ENCODE measurements around the gene ATP8A1. TPM values are rescaled to one million over a fixed set of nuclear protein-coding genes. Genes with fewer than 3 reads are reported as not detected.
"Not testable (repeated sequence)": the region's sequence is repeated elsewhere in the genome, so short reads cannot be mapped to it uniquely, and the experiment has no call there.

ATP8A1 gene
- total and polyA plus RNA-seq, 2 of the 8 experiments (the other 6 are each of a cell fraction or from before 2014, with no cell fraction given) = 3.7 to 14.9 TPM

- H2BK20ac ChIP-seq (ENCODE audit: low read length); H3K4me1 ChIP-seq (replicated peaks in 1 of 4; ENCODE audit: control insufficient read depth in 3 of 4, insufficient read depth in 4 of 4, low read length in 3 of 4); H3K79me1 ChIP-seq (ENCODE audit: low read depth, low read length); H4K8ac ChIP-seq (ENCODE audit: extremely low read depth, insufficient read depth, low read length); DNase-seq (ENCODE audit: low read depth in 1 of 2, low spot score in 2 of 2); H2AFZ ChIP-seq (ENCODE audit: low read length); H3K56ac ChIP-seq (replicated peaks; ENCODE audit: insufficient read length, low read depth, low read length); H4K5ac ChIP-seq (ENCODE audit: insufficient read length, low read depth, low read length); H3K36me3 ChIP-seq (ENCODE audit: control insufficient read depth in 2 of 4, insufficient read depth in 4 of 4, low read length in 3 of 4); POLR2A ChIA-PET (ENCODE audit: partially characterized antibody); H4K20me1 ChIP-seq (replicated peaks in 1 of 2; ENCODE audit: control insufficient read depth in 1 of 2, insufficient read depth in 2 of 2, low read length in 2 of 2); H2AK5ac ChIP-seq (ENCODE audit: low read depth, low read length); H2BK120ac ChIP-seq (replicated peaks; ENCODE audit: low read depth, low read length); H3K9ac ChIP-seq (replicated peaks in 1 of 4; ENCODE audit: extremely low read depth in 1 of 4, low read depth in 3 of 4, low read length in 3 of 4); H2BK15ac ChIP-seq (ENCODE audit: low read length); H3K4me2 ChIP-seq (ENCODE audit: insufficient read depth in 1 of 2, low read depth in 2 of 2, low read length in 2 of 2); H3K14ac ChIP-seq (ENCODE audit: insufficient read length); H3K9me3 ChIP-seq (ENCODE audit: insufficient read depth in 2 of 2, low read depth in 1 of 2, low read length in 1 of 2); H3K23me2 ChIP-seq (ENCODE audit: low read depth, low read length); H3K4ac ChIP-seq (replicated peaks; ENCODE audit: insufficient read length, low read depth, low read length); H2BK5ac ChIP-seq (ENCODE audit: low read depth, low read length); H3K18ac ChIP-seq (ENCODE audit: extremely low read depth, low read length); H3K79me2 ChIP-seq (ENCODE audit: control insufficient read depth in 1 of 2, insufficient read depth in 2 of 2, low read length in 2 of 2); H3K27ac ChIP-seq (ENCODE audit: low read depth, low read length); H4K91ac ChIP-seq (replicated peaks; ENCODE audit: insufficient read length, low read length); H3K27me3 ChIP-seq (replicated peaks in 1 of 4; ENCODE audit: control insufficient read depth in 3 of 4, extremely low read depth in 1 of 4, insufficient read depth in 3 of 4, low read length in 3 of 4); H3K23ac ChIP-seq (ENCODE audit: insufficient read length); FAIRE-seq; H2BK12ac ChIP-seq (ENCODE audit: low read depth, low read length); H3K4me3 ChIP-seq (ENCODE audit: extremely low read depth in 1 of 4, insufficient read depth in 2 of 4, low read depth in 3 of 4, low read length in 4 of 4): not testable (repeated sequence)
- WGBS, 2 experiments (ENCODE audit: extremely low coverage in 1 of 2, insufficient coverage in 1 of 2, insufficient read length in 1 of 2, insufficient replicate concordance in 2 of 2, low coverage in 1 of 2, low lambda C conversion rate in 2 of 2, missing lambda C conversion rate in 1 of 2) = 71% methylated on average over 3 of the region's 3 CpGs; no CpG with 5 or more reads in 1 of the 2 experiments
- CTCF ChIA-PET (ENCODE audit: partially characterized antibody) = interaction anchor here (0.6 to 1.4 kb wide), 4 partner anchors 8 to 419 kb away, joined by 3 to 4 read pairs (median 3); no protein-coding TSS in a partner anchor
These were observed 189.1 kb downstream of the ATP8A1 start for GRCh38 chr4:42467777-42468176.
